Kidney epithelial cell (primary cell): ENCODE measurements around the gene NPDC1. TPM values are rescaled to one million over a fixed set of nuclear protein-coding genes. Genes with fewer than 3 reads are reported as not detected.

ENCODE experiments used
- DNase-seq: peaks from one replicate; pipeline ENCODE4 v3.0.0-alpha.2; 2010; ENCODE audit warnings: low read depth
- H3K27me3 ChIP-seq: 2 replicates; pipeline ENCODE4 v1.6.0; 2011; ENCODE audit warnings: low read length; ENCODE audit not compliant: control insufficient read depth, insufficient read depth
- H3K36me3 ChIP-seq: 2 replicates; pipeline ENCODE4 v1.5.1; 2011; ENCODE audit warnings: low read length; ENCODE audit not compliant: control insufficient read depth, insufficient read depth
- H3K4me3 ChIP-seq: 2 replicates; pipeline ENCODE4 v1.5.1; 2011; ENCODE audit warnings: low read depth, mild to moderate bottlenecking, control low read depth, low read length
- total RNA-seq: library from RNA; depleted of rRNA; stranded (reverse); fragments of >200 nt; gene quantifications from 2 replicates; pipeline ENCODE4 v1.2.3, GENCODE V29; 2015
- TF ChIP-seq, protein P1 (sequence below): IDR thresholded peaks from 2 replicates; pipeline ENCODE4 v1.5.1; 2011; ENCODE audit warnings: mild to moderate bottlenecking, moderate library complexity, low read length, control low read depth, inconsistent platforms; ENCODE audit not compliant: insufficient read depth, poor library complexity, severe bottlenecking

The NPDC1 gene
- total RNA-seq, 1 donor from 2014 or later: 58.3 TPM

DNA sequence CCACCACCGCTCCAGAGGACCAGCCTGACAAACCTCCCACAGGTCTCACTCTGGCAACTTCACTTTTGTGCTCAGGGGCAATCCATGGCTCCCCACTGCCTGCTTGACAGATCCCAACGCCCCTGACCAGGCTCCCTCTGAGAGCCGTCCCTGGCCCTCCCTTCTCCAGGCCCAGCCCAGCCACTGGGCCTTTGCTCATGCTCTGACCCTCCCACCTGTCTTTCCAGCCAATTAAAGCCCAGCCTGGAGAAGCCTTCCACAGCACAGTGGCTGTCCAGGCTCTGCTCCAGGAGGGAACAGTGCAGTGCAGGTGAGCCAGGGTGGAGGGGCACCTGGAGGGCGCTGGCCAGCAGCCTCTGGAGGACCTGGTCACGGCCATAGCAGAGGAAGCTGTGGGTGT lies 4.6 kb upstream of the NPDC1 start:
- H3K27me3 ChIP-seq: peaks cover 83% of the 10 kb centered on the region
- H3K4me3 ChIP-seq: no peak overlapping the region
- TF ChIP-seq, protein P1, sequence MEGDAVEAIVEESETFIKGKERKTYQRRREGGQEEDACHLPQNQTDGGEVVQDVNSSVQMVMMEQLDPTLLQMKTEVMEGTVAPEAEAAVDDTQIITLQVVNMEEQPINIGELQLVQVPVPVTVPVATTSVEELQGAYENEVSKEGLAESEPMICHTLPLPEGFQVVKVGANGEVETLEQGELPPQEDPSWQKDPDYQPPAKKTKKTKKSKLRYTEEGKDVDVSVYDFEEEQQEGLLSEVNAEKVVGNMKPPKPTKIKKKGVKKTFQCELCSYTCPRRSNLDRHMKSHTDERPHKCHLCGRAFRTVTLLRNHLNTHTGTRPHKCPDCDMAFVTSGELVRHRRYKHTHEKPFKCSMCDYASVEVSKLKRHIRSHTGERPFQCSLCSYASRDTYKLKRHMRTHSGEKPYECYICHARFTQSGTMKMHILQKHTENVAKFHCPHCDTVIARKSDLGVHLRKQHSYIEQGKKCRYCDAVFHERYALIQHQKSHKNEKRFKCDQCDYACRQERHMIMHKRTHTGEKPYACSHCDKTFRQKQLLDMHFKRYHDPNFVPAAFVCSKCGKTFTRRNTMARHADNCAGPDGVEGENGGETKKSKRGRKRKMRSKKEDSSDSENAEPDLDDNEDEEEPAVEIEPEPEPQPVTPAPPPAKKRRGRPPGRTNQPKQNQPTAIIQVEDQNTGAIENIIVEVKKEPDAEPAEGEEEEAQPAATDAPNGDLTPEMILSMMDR: no peak
- DNase-seq: no peak
- no peaks in the 10 kb centered on the region for H3K36me3 ChIP-seq

DNA sequence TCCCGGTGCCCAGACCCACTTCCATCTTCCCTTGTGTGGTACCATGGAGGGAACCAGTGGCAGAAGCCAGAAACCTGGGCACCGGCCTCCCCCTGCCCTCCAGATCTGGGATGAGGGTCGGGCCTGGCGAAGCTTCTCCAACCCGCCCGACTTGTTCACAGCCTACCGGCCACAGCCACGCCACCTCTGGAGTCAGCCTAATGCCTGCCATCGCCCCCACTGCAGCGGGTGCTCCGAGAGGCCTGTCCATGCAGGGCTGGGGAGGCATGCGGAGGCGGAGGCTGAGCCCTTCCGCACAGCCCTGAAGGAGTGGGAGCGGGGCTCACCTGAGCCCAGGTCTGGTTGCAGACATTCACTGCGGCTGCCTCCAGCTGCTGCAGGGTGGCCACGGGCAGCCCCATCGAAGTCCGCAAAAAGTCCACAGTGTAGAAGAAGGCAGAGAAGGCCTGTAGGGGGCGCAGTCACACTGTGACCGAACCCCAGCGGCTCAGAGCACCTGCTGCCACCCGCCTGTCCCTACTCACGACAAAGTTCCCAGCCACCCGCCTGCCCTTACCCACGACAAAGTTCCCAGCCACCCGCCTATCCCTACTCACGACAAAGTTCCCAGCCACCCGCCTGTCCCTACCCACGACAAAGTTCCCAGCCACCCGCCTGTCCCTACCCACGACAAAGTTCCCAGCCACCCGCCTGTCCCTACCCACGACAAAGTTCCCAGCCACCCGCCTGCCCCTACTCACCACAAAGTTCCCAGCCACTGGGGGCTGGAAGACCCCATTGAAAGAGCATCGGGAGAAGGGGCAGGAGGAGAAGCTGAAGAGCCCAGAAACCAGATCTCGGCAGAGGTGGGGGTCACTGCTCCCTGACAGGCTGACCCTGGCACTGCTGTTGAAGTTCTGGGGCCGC lies 3.8 kb upstream of the NPDC1 start:
- peaks cover 76% of the 10 kb centered on the region for H3K27me3 ChIP-seq
- TF ChIP-seq, protein P1: peak; percentile 64
- no peak overlapping the region for H3K4me3 ChIP-seq
- DNase-seq: no peak
- no peaks in the 10 kb centered on the region for H3K36me3 ChIP-seq

DNA sequence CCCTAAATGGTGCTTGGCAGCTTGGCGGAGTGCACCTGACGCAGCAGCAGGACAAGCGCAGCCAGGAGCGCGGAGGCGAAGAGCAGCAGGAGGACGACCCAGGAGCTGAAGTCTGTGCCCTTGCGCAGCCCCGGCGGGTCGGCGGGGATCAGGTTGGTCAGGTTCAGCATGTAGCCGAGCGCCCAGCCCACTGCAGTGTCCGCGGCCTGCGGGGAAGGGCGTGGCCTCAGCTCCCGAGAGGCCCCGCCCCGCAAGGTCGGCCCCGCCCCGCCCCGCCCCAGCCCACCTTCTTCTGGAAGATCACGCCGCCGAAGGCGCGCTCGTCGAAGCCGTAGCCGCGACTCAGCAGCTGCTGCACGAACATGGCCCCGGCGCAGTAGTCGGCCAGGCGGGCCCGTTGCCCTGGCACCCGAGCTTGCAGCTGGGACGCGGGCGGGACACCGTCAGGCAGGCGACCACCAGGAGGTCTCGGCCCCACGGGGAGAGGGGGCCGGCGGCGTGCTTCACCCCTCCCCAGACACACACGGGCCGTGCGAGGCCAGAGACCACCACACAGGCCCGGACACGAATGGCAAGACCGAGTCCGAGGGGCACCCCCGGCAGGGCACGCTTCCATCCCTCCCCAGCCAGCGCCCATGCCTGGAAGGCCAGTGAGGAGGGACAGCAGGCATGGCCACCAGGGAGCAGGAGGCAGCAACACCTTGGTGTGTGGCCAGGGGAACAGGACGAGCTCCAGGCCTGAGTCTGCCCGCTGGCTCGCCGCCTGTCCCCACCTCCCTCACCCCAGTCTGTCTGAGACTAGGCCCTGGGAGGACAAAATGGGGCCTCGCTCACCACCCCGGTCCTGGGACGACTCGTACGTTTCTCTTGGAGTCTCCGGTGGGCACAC lies 2.9 kb upstream of the NPDC1 start:
- TF ChIP-seq, protein P1: no peak
- peaks cover 68% of the 10 kb centered on the region for H3K27me3 ChIP-seq
- no peaks in the 10 kb centered on the region for H3K36me3 ChIP-seq
- H3K4me3 ChIP-seq: no peak overlapping the region
- no peak for DNase-seq

DNA sequence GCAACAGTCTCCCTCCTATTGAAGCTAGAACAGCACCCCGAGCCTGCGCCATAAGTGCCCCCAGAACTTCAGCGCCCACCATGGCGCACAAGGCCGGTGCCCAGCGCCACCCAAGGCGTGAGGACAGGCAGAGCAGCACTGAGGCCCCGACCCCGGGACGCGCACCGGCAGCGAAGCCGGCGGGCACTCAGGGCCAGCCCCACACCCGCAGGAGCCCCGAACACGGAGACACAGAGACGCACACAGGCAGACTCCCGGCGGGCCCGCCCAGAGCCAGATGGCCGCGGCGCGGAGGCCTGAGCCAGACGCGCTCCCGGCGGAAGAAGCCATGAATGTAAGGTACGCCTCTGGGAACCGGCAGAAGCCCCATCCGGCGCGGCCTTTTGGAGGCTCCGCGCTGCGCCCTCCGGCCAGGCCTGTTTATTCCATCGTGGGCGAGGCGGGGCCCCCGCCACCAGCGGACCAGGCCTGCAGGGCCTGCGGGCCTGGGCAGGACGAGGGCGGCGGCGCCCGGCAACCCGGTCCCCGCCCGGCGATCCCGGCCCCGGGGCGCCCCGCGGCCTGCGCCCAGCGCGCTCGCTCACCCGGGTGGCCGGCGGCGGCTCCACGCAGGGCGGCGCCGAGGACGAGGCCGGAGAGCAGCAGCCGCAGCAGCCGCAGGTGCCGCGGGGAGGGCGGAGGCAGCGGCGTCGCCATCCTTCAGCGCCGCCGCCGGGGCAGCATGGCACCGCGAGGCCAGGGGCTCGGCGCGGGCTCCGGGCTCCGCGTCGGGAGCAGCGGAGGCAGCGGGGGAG lies 486 bp downstream of the NPDC1 start:
- TF ChIP-seq, protein P1: no peak
- no peak for DNase-seq
- H3K4me3 ChIP-seq: peak overlapping the region; percentile 52
- H3K27me3 ChIP-seq: peaks cover 35% of the 10 kb centered on the region
- no peaks in the 10 kb centered on the region for H3K36me3 ChIP-seq

DNA sequence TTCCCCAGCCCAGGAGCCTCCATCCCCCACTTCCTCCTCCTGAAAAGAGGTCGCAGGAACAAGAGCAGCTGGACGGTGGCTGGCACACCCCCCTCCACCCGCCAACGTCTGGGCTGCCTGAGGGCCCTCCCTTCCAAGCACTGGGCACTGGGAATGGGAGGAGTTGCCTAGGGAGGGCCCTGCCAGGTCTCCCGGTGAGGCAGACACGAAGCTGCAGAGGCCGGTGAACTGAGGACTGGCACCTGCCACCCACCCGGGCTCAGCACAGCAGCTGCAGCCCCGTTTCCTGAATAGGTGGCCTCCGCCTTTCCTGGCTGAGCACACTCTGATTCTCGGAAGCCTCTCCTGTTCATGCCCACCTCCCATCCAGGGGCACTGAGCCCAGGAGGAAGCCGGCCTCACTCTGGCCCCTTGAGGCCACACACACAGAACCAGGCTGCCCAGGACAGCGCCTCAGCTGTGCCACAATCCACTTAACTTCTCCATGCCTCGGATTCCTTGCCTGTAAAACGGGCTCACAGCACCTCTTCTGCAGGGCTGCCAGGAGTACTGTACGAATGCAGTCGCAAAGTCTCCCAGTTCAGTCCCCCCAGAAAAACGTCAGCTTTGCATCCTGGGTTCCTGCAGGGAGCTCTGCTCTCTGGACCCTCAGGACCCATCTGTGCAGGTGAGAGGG lies 1.3 kb downstream of the NPDC1 start:
- Histone ChIP-seq H3K36me3 (no peaks in the 10 kb centered on the region), H3K27me3 (peaks cover 27% of the 10 kb centered on the region), H3K4me3 (peak overlapping the region; percentile 52)
- DNase-seq: no peak
- TF ChIP-seq, protein P1: no peak
